ENCODE results near the gene NR3C1. TPM values are rescaled to one million over a fixed set of nuclear protein-coding genes. Genes with fewer than 3 reads are reported as not detected.

The NR3C1 gene
- total RNA-seq, 2 donors from 2014 or later = 67.8 to 73.5 TPM

- intact Hi-C loops (cut with DNase I) = no loop called here
- DNase-seq (ENCODE audit: low spot score) = no peak
Observed at GRCh38 chr5:143229426-143229895, 174.0 kb downstream of the NR3C1 start.

GRCh38 chr5:143228597-143229293 lies 174.7 kb downstream of the NR3C1 start:
- intact Hi-C loops (cut with DNase I) = no loop called here
- DNase-seq (ENCODE audit: low spot score) = no peak
